H1 (cell line): ENCODE measurements around the gene TFCP2L1. TPM values are rescaled to one million over a fixed set of nuclear protein-coding genes. Genes with fewer than 3 reads are reported as not detected.

Experiments
- CTCF ChIA-PET: fragments of 300-600 bp; sonication (Branson Sonifier 250); formaldehyde crosslinking; loops from one replicate; lab custom pipeline; 2021; ENCODE audit not compliant: partially characterized antibody; lab: Charles Lee
- POLR2A ChIA-PET: fragments of 300-600 bp; sonication (Branson Sonifier 250); formaldehyde crosslinking; loops from one replicate; lab custom pipeline; 2021; ENCODE audit warnings: inconsistent platforms; ENCODE audit not compliant: partially characterized antibody; lab: Charles Lee
- DNase-seq, 2 experiments: peaks; one replicate each; pipeline versions ENCODE4 v3.0.0 to v3.0.0-alpha.2; 2010 to 2022; ENCODE audit warnings: low spot score in 2 of 2, low read depth in 1 of 2, mixed read lengths in 1 of 2
- FAIRE-seq: peaks from 2 replicates; lab custom pipeline; 2011; peaks lifted over from hg19 to GRCh38; lab: Jason Lieb, UNC
- H2AFZ ChIP-seq: 2 replicates; pipeline ENCODE4 v1.8.1; 2012; ENCODE audit warnings: low read length, inconsistent platforms
- H2AK5ac ChIP-seq: 2 replicates; pipeline ENCODE4 v1.6.1; 2013; ENCODE audit warnings: low read depth, low read length
- H2BK120ac ChIP-seq: replicated peaks from 2 replicates; pipeline ENCODE3; 2013; ENCODE audit warnings: low read depth, low read length, inconsistent platforms
- H2BK12ac ChIP-seq: 2 replicates; pipeline ENCODE4 v1.6.1; 2013; ENCODE audit warnings: low read depth, low read length
- H2BK15ac ChIP-seq: 2 replicates; pipeline ENCODE4 v1.6.1; 2013; ENCODE audit warnings: low read length
- H2BK20ac ChIP-seq: 2 replicates; pipeline ENCODE4 v1.6.1; 2013; ENCODE audit warnings: low read length
- H2BK5ac ChIP-seq: 2 replicates; pipeline ENCODE4 v1.6.1; 2013; ENCODE audit warnings: low read depth, low read length
- H3K14ac ChIP-seq: 2 replicates; pipeline ENCODE4 v1.6.1; 2013; ENCODE audit warnings: inconsistent platforms; ENCODE audit not compliant: insufficient read length
- H3K18ac ChIP-seq: 2 replicates; pipeline ENCODE4 v1.6.1; 2013; ENCODE audit warnings: low read length; ENCODE audit errors: extremely low read depth
- H3K23ac ChIP-seq: 2 replicates; pipeline ENCODE4 v1.6.1; 2013; ENCODE audit warnings: inconsistent platforms; ENCODE audit not compliant: insufficient read length
- H3K23me2 ChIP-seq: 2 replicates; pipeline ENCODE4 v1.6.1; 2013; ENCODE audit warnings: low read depth, low read length
- H3K27ac ChIP-seq: 2 replicates; pipeline ENCODE4 v1.6.1; 2011; ENCODE audit warnings: low read depth, low read length, inconsistent platforms
- H3K27me3 ChIP-seq, 4 experiments: replicated peaks in 1 of 4; 1 replicate in 1 of 4; 2 replicates in 3 of 4; pipeline versions ENCODE4 v1.6.1 to v1.8.1; 2011 to 2013; ENCODE audit warnings: low read length in 3 of 4, mild to moderate bottlenecking in 3 of 4, inconsistent platforms in 2 of 4, mixed read lengths in 2 of 4, moderate library complexity in 1 of 4; ENCODE audit not compliant: control insufficient read depth in 3 of 4, insufficient read depth in 3 of 4; ENCODE audit errors: extremely low read depth in 1 of 4
- H3K36me3 ChIP-seq, 4 experiments: 2 replicates each; pipeline versions ENCODE4 v1.6.1 to v1.8.1; 2011 to 2013; ENCODE audit warnings: mild to moderate bottlenecking in 4 of 4, low read length in 3 of 4, moderate library complexity in 2 of 4, control low read depth in 1 of 4, inconsistent platforms in 1 of 4; ENCODE audit not compliant: insufficient read depth in 4 of 4, control insufficient read depth in 2 of 4
- H3K4ac ChIP-seq: replicated peaks from 2 replicates; pipeline ENCODE3; 2013; ENCODE audit warnings: low read length, low read depth, mixed read lengths, inconsistent platforms; ENCODE audit not compliant: insufficient read length
- H3K4me1 ChIP-seq, 4 experiments: replicated peaks in 1 of 4; 1 replicate in 1 of 4; 2 replicates in 3 of 4; pipeline versions ENCODE4 v1.6.1 to v1.8.1; 2011 to 2013; ENCODE audit warnings: low read length in 3 of 4, inconsistent platforms in 2 of 4, mixed read lengths in 1 of 4; ENCODE audit not compliant: insufficient read depth in 4 of 4, control insufficient read depth in 3 of 4
- H3K4me2 ChIP-seq, 2 experiments: 2 replicates each; pipeline versions ENCODE4 v1.6.1 to v1.8.1; 2011 to 2013; ENCODE audit warnings: low read depth in 2 of 2, low read length in 2 of 2, control low read depth in 1 of 2, inconsistent platforms in 1 of 2, mild to moderate bottlenecking in 1 of 2; ENCODE audit not compliant: insufficient read depth in 1 of 2
- H3K4me3 ChIP-seq, 4 experiments: fragments of 200-600, 300-600 bp in 1 of 4; sonication (generic), shearing (Covaris generic), sonication (Bioruptor Twin) in 1 of 4; 2 replicates each; pipeline versions ENCODE4 v1.5.1 to v1.8.1; 2011 to 2016; ENCODE audit warnings: low read length in 4 of 4, low read depth in 3 of 4, control low read depth in 2 of 4, inconsistent platforms in 2 of 4, mild to moderate bottlenecking in 2 of 4, mixed read lengths in 1 of 4, moderate library complexity in 1 of 4; ENCODE audit not compliant: insufficient read depth in 2 of 4; ENCODE audit errors: extremely low read depth in 1 of 4
- H3K56ac ChIP-seq: replicated peaks from 2 replicates; pipeline ENCODE3; 2013; ENCODE audit warnings: low read depth, mild to moderate bottlenecking, mixed read lengths, low read length, inconsistent platforms; ENCODE audit not compliant: insufficient read length
- H3K79me1 ChIP-seq: 2 replicates; pipeline ENCODE4 v1.6.1; 2013; ENCODE audit warnings: low read depth, low read length, control low read depth
- H3K79me2 ChIP-seq, 2 experiments: 2 replicates each; pipeline versions ENCODE4 v1.6.1 to v1.8.1; 2012 to 2013; ENCODE audit warnings: low read length in 2 of 2, mild to moderate bottlenecking in 2 of 2, inconsistent platforms in 1 of 2; ENCODE audit not compliant: insufficient read depth in 2 of 2, control insufficient read depth in 1 of 2
- H3K9ac ChIP-seq, 4 experiments: replicated peaks in 1 of 4; 1 replicate in 1 of 4; 2 replicates in 3 of 4; pipeline versions ENCODE4 v1.6.1 to v1.8.1; 2011 to 2013; ENCODE audit warnings: low read depth in 3 of 4, low read length in 3 of 4, control low read depth in 2 of 4, mild to moderate bottlenecking in 2 of 4, moderate library complexity in 2 of 4, inconsistent platforms in 1 of 4; ENCODE audit errors: extremely low read depth in 1 of 4
- H3K9me3 ChIP-seq, 2 experiments: 2 replicates each; pipeline versions ENCODE4 v1.6.1 to v1.8.1; 2012 to 2013; ENCODE audit warnings: mild to moderate bottlenecking in 2 of 2, moderate library complexity in 2 of 2, control low read depth in 1 of 2, inconsistent platforms in 1 of 2, low read depth in 1 of 2, low read length in 1 of 2, mixed read lengths in 1 of 2; ENCODE audit not compliant: insufficient read depth in 2 of 2
- H4K20me1 ChIP-seq, 2 experiments: replicated peaks in 1 of 2; 2 replicates each; pipeline versions ENCODE3 to v1.8.1; 2011 to 2013; ENCODE audit warnings: inconsistent platforms in 2 of 2, low read length in 2 of 2, mild to moderate bottlenecking in 1 of 2; ENCODE audit not compliant: insufficient read depth in 2 of 2, control insufficient read depth in 1 of 2
- H4K5ac ChIP-seq: 2 replicates; pipeline ENCODE4 v1.6.1; 2013; ENCODE audit warnings: low read length, low read depth, mixed read lengths, inconsistent platforms; ENCODE audit not compliant: insufficient read length
- H4K8ac ChIP-seq: 2 replicates; pipeline ENCODE4 v1.8.0; 2013; ENCODE audit warnings: mild to moderate bottlenecking, moderate library complexity, low read length, inconsistent platforms; ENCODE audit not compliant: insufficient read depth; ENCODE audit errors: extremely low read depth
- H4K91ac ChIP-seq: replicated peaks from 2 replicates; pipeline ENCODE3; 2013; ENCODE audit warnings: low read length, mixed read lengths, inconsistent platforms; ENCODE audit not compliant: insufficient read length
- GTF2F1 ChIP-seq: IDR thresholded peaks from 2 replicates; pipeline ENCODE4 v1.6.1; 2012; ENCODE audit warnings: low read depth, low read length, improper control_type of control experiment, borderline replicate concordance
- KDM4A ChIP-seq: IDR thresholded peaks from one replicate; pipeline ENCODE4 v1.7.1; 2012; ENCODE audit warnings: low read depth, mild to moderate bottlenecking, moderate library complexity, low read length, inconsistent platforms; ENCODE audit not compliant: severe bottlenecking
- KDM5A ChIP-seq: fragments of 200-600 bp; IDR thresholded peaks from 2 replicates; pipeline ENCODE4 v1.7.1; 2012; ENCODE audit warnings: mild to moderate bottlenecking, low read length, inconsistent platforms, mixed read lengths
- SAP30 ChIP-seq: fragments of 300-600 bp; sonication (generic); IDR thresholded peaks from 2 replicates; pipeline ENCODE4 v1.7.1; 2012; ENCODE audit warnings: low read length, moderate library complexity, mild to moderate bottlenecking, inconsistent platforms; ENCODE audit not compliant: insufficient read depth, insufficient replicate concordance
- WGBS, 2 experiments: shearing (Covaris generic) in 1 of 2; methylation state at CpG; one replicate each; pipeline versions ENCODE4 v1.1.6 to v1.1.7; 2013 to 2015; ENCODE audit warnings: low lambda C conversion rate in 2 of 2, mixed read lengths in 2 of 2, inconsistent platforms in 1 of 2, low coverage in 1 of 2, missing lambda C conversion rate in 1 of 2; ENCODE audit not compliant: insufficient replicate concordance in 2 of 2, insufficient coverage in 1 of 2, insufficient read length in 1 of 2; ENCODE audit errors: extremely low coverage in 1 of 2, missing lambda C conversion rate in 1 of 2; 5-methylcytosine and 5-hydroxymethylcytosine counted together
- polyA plus RNA-seq, 7 experiments: library from polyadenylated mRNA; depleted of rRNA in 3 of 7; stranded (reverse) in 5 of 7; unstranded in 2 of 7; fragments of >200 nt in 5 of 7; fragments of 200-250 nt in 2 of 7; gene quantifications; 1 replicate in 5 of 7; 2 replicates in 1 of 7; 4 replicates in 1 of 7; pipeline versions ENCODE4 v1.2.1 to v1.2.3, GENCODE V29; 2011 to 2013; ENCODE audit warnings: missing spikeins in 2 of 7, mixed read lengths in 2 of 7
- total RNA-seq: library from RNA; stranded (reverse); fragmentation: NEBNext Ultra II Directional; extraction: Animal tissue kit (Norgen Biotek cat#: 25700); gene quantifications from 2 replicates; pipeline ENCODE4 v1.2.1, GENCODE V29; 2021

The TFCP2L1 gene
- total and polyA plus RNA-seq, 2 of the 8 experiments (the other 6 are each of a cell fraction or from before 2014, with no cell fraction given): 1.5 to 3.8 TPM

- no peaks in the 10 kb centered on the region for H3K4me1 ChIP-seq
- no peak overlapping the region for H4K8ac ChIP-seq
- FAIRE-seq: no peak
- H3K23me2 ChIP-seq: no peaks in the 10 kb centered on the region
- TF ChIP-seq KDM5A (no peak), KDM4A (no peak), SAP30 (no peak), GTF2F1 (no peak)
- ChIA-PET POLR2A (no interaction called here), CTCF (interaction anchor here (1.1 to 1.9 kb wide), 7 partner anchors 22 to 159 kb away, joined by 3 to 6 read pairs (median 3); no protein-coding TSS in a partner anchor)
- H2AFZ ChIP-seq: no peak overlapping the region
- H2BK20ac ChIP-seq: no peak overlapping the region
- no peak overlapping the region for H3K56ac ChIP-seq
- H4K91ac ChIP-seq: no peak overlapping the region
- no peaks in the 10 kb centered on the region for H4K20me1 ChIP-seq
- no peak overlapping the region for H4K5ac ChIP-seq
- H2AK5ac ChIP-seq: no peak overlapping the region
- H2BK120ac ChIP-seq: no peak overlapping the region
- no peak overlapping the region for H3K4ac ChIP-seq
- no peaks in the 10 kb centered on the region for H3K9me3 ChIP-seq
- no peak overlapping the region for H2BK12ac ChIP-seq
- H3K36me3 ChIP-seq: no peaks in the 10 kb centered on the region
- no peak overlapping the region for H2BK15ac ChIP-seq
- no peak overlapping the region for H3K9ac ChIP-seq
- H3K4me3 ChIP-seq: no peak overlapping the region
- H3K18ac ChIP-seq: no peak overlapping the region
- no peak for DNase-seq
- H3K14ac ChIP-seq: no peak overlapping the region
- no peak overlapping the region for H3K4me2 ChIP-seq
- H3K27ac ChIP-seq: no peak overlapping the region
- no peak overlapping the region for H3K23ac ChIP-seq
- H3K27me3 ChIP-seq: no peaks in the 10 kb centered on the region
- H3K79me1 ChIP-seq: no peaks in the 10 kb centered on the region
- 92% methylated on average over 9 of the region's 9 CpGs; no CpG with 5 or more reads in 1 of the 2 experiments for WGBS, 2 experiments
- no peak overlapping the region for H2BK5ac ChIP-seq
- no peaks in the 10 kb centered on the region for H3K79me2 ChIP-seq
These were observed 42.0 kb downstream of the TFCP2L1 start for GRCh38 chr2:121242976-121243375.
